Kidney (tissue), 14 donors: ENCODE measurements around the gene STX8. TPM values are rescaled to one million over a fixed set of nuclear protein-coding genes. Genes with fewer than 3 reads are reported as not detected.

Source experiments
- DNase-seq, 5 donors: peaks; one replicate each; pipeline ENCODE4 v3.0.0-alpha.2; 2013 to 2020
- FAIRE-seq: peaks from 2 replicates; lab custom pipeline; 2012; peaks lifted over from hg19 to GRCh38; lab: Jason Lieb, UNC
- H3K27ac ChIP-seq, 2 donors: one replicate each; pipeline ENCODE4 v1.7.0; 2013; ENCODE audit warnings: low read depth in 2 of 2, low read length in 2 of 2, inconsistent platforms in 1 of 2
- H3K27me3 ChIP-seq: one replicate; pipeline ENCODE4 v1.7.1; 2013; ENCODE audit warnings: low read length, inconsistent platforms; ENCODE audit not compliant: control insufficient read depth, insufficient read depth
- H3K36me3 ChIP-seq, 3 donors: one replicate each; pipeline versions ENCODE4 v1.7.0 to v1.7.1; 2013; ENCODE audit warnings: low read length in 3 of 3, control low read depth in 1 of 3, inconsistent platforms in 1 of 3; ENCODE audit not compliant: insufficient read depth in 3 of 3, control insufficient read depth in 2 of 3
- H3K4me1 ChIP-seq, 3 donors: one replicate each; pipeline versions ENCODE4 v1.7.0 to v1.7.1; 2013; ENCODE audit warnings: low read length in 3 of 3, inconsistent platforms in 1 of 3, low read depth in 1 of 3; ENCODE audit not compliant: control insufficient read depth in 2 of 3, insufficient read depth in 2 of 3
- H3K4me3 ChIP-seq, 3 donors: one replicate each; pipeline versions ENCODE4 v1.7.0 to v1.8.1; 2013; ENCODE audit warnings: low read length in 3 of 3, control low read depth in 1 of 3, inconsistent platforms in 1 of 3
- H3K9ac ChIP-seq, 3 donors: one replicate each; pipeline versions ENCODE4 v1.7.0 to v1.7.1; 2013; ENCODE audit warnings: low read length in 3 of 3, control low read depth in 1 of 3, inconsistent platforms in 1 of 3
- H3K9me3 ChIP-seq, 3 donors: one replicate each; pipeline versions ENCODE4 v1.7.0 to v1.7.1; 2013; ENCODE audit warnings: low read length in 3 of 3, control low read depth in 1 of 3, inconsistent platforms in 1 of 3; ENCODE audit not compliant: control insufficient read depth in 2 of 3, insufficient read depth in 1 of 3
- intact Hi-C: fragments of 100-400 bp; cut with DNase I; formaldehyde crosslinking; loops from one replicate; pipeline ENCODE4 v1.11.1; 2022
- polyA plus RNA-seq: library from polyadenylated mRNA; stranded (reverse); fragments of 350-450 nt; fragmentation: Illumina TruSeq; extraction: RNeasy Lipid Tissue Mini Kit (QIAGEN cat#74804); gene quantifications from one replicate; pipeline ENCODE4 v1.2.3, GENCODE V29; 2014; ENCODE audit warnings: low read depth, low replicate concordance; ENCODE audit not compliant: insufficient read depth
- total RNA-seq: library from RNA; stranded (reverse); fragmentation: NEBNext Ultra II Directional; extraction: Animal tissue kit (Norgen Biotek cat#: 25700); gene quantifications from one replicate; pipeline ENCODE4 v1.2.1, GENCODE V29; 2021
- TF ChIP-seq, protein P1 (sequence below): IDR thresholded peaks from 3 replicates; pipeline ENCODE4 v1.5.1; 2012; ENCODE audit warnings: mild to moderate bottlenecking, moderate library complexity, borderline replicate concordance; ENCODE audit not compliant: insufficient read depth; ENCODE audit errors: extremely low read depth
- donor health status: control.
- donor health status: control.
- donor health status: control.
- donor health status: control.
- donor health status: control.
- donor health status: DM: yes; HTN: yes; CAD: no.
- donor health status: Normal renal cell carcinoma (clear cell type).

The STX8 gene
- total and polyA plus RNA-seq, 2 donors from 2014 or later = 67.2 to 127 TPM

DNA sequence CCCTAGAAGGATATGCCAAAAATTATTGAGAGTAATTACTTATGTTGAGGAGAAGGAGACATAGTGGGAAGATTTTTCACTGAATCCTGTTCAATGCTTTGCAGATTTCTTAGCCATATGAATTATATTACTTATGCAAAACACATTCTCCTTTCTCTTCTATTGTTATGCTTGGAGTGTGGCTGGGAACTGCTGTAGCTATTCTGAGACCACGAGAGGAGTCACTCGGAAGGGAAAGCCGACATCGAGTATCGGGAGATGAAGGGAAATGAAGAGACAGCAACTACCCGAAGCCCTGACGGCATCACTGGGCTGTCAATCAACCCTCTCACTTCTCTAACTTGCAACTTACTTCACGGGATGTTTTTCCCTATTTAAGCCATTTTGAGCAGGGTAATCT lies 39.6 kb downstream of the STX8 start:
- no peak overlapping the region for H3K9ac ChIP-seq
- FAIRE-seq (no peak), DNase-seq (no peak)
- H3K4me3 ChIP-seq = no peak overlapping the region
- H3K36me3 ChIP-seq = peaks cover 0 to 3% (median 0%) of the 10 kb centered on the region in 3 donors
- no peak overlapping the region for H3K27ac ChIP-seq
- peaks cover 0 to 2% (median 0%) of the 10 kb centered on the region in 3 donors for H3K4me1 ChIP-seq
- TF ChIP-seq, protein P1, sequence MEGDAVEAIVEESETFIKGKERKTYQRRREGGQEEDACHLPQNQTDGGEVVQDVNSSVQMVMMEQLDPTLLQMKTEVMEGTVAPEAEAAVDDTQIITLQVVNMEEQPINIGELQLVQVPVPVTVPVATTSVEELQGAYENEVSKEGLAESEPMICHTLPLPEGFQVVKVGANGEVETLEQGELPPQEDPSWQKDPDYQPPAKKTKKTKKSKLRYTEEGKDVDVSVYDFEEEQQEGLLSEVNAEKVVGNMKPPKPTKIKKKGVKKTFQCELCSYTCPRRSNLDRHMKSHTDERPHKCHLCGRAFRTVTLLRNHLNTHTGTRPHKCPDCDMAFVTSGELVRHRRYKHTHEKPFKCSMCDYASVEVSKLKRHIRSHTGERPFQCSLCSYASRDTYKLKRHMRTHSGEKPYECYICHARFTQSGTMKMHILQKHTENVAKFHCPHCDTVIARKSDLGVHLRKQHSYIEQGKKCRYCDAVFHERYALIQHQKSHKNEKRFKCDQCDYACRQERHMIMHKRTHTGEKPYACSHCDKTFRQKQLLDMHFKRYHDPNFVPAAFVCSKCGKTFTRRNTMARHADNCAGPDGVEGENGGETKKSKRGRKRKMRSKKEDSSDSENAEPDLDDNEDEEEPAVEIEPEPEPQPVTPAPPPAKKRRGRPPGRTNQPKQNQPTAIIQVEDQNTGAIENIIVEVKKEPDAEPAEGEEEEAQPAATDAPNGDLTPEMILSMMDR = no peak
- intact Hi-C loops = no loop called here
- H3K9me3 ChIP-seq = no peaks in the 10 kb centered on the region
- H3K27me3 ChIP-seq = no peaks in the 10 kb centered on the region

DNA sequence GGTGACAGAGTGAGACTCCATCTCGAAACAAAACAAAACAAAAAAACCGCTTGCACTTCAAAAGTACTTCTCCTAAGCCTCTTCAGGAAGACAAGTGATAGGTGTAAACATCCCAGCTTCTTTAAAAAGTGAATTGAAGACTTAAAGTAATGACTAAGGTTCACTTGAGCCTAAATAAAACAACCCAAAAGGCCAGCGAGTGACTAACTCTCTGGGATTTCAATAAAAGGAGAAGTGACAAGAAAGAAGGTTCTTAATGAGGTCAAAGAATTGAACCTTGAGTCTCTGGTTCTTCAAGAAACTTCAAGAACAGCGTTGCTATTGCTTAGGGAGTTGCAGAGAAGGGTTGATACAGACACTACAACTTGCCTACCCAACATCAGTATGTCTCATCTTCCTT lies 42.2 kb downstream of the STX8 start:
- H3K9me3 ChIP-seq = no peaks in the 10 kb centered on the region
- no peak overlapping the region for H3K4me3 ChIP-seq
- TF ChIP-seq, protein P1 = no peak
- no peaks in the 10 kb centered on the region for H3K36me3 ChIP-seq
- DNase-seq (no peak), FAIRE-seq (no peak)
- H3K27ac ChIP-seq = no peak overlapping the region
- no peaks in the 10 kb centered on the region for H3K4me1 ChIP-seq
- intact Hi-C loops = no loop called here
- no peak overlapping the region for H3K9ac ChIP-seq
- H3K27me3 ChIP-seq = no peaks in the 10 kb centered on the region

DNA sequence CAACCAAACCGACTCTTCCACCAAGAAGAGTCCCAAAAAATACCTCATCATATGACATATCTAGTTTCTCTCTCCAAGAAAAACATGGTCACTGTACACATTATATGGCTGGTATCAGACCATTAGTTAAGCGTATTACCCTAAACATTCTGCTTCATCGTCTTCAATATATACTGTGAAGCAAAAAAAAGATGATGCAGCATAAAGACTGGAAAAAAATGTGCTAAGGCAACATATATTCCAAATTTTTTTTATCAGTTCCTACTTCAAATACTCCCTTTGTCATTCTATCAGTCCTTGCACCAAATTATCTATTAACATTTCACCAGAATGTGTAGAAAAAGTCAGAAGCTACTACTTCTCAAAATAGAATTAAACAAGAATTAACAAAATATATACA lies 42.9 kb downstream of the STX8 start:
- no peaks in the 10 kb centered on the region for H3K9me3 ChIP-seq
- TF ChIP-seq, protein P1 = no peak
- DNase-seq = no peak
- no peaks in the 10 kb centered on the region for H3K27me3 ChIP-seq
- no peak overlapping the region for H3K27ac ChIP-seq
- no peaks in the 10 kb centered on the region for H3K4me1 ChIP-seq
- no peak overlapping the region for H3K9ac ChIP-seq
- H3K4me3 ChIP-seq = no peak overlapping the region
- intact Hi-C loops = no loop called here
- no peaks in the 10 kb centered on the region for H3K36me3 ChIP-seq
- no peak for FAIRE-seq

DNA sequence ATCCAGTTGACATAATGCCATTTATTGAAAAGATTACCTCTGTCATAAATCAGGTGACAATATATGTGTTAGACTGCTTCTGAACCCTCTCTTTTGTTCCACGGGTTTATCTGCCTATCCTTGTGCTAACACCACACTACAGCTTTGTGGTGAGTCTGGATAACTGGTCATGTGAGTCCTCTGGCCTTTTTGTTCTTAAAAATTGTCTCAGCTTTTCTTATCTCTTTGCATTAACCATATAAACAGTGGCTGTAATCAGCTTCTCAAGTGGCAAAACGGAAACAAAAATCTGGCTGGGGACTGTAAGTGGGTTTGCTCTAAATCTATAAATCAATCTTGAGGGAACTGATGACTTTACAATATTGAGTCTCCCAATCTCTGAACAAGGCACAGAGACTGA lies 44.6 kb downstream of the STX8 start:
- TF ChIP-seq, protein P1 = no peak
- intact Hi-C loops = no loop called here
- FAIRE-seq = no peak

More for the DNA sequence above, 44.6 kb downstream of the STX8 start:
- no peaks in the 10 kb centered on the region for H3K36me3 ChIP-seq
- H3K27ac ChIP-seq = no peak overlapping the region
- no peak overlapping the region for H3K9ac ChIP-seq
- H3K4me1 ChIP-seq = no peaks in the 10 kb centered on the region
- no peak for DNase-seq
- H3K4me3 ChIP-seq = no peak overlapping the region
- H3K9me3 ChIP-seq = no peaks in the 10 kb centered on the region
- H3K27me3 ChIP-seq = no peaks in the 10 kb centered on the region
